PFSK-1 (cell line): ENCODE results near the gene KIN.

ENCODE experiments used
- FOXP2 ChIP-seq: optimal IDR thresholded peaks from 2 replicates; pipeline ENCODE3; 2011; ENCODE audit warnings: borderline replicate concordance, control low read depth, inconsistent platforms; ENCODE audit not compliant: insufficient read depth; ENCODE audit errors: extremely low read length, extremely low read depth
- POLR2AphosphoS5 ChIP-seq: IDR thresholded peaks from 2 replicates; pipeline ENCODE4 v1.6.1; 2012; ENCODE audit warnings: low read depth, mild to moderate bottlenecking, control low read depth, low read length, moderate library complexity
- SIN3A ChIP-seq: IDR thresholded peaks from 2 replicates; pipeline ENCODE4 v1.6.1; 2012; ENCODE audit warnings: mild to moderate bottlenecking, low read length, moderate library complexity, borderline replicate concordance; ENCODE audit not compliant: insufficient read depth
- TAF1 ChIP-seq: IDR thresholded peaks from 2 replicates; pipeline ENCODE4 v1.6.1; 2012; ENCODE audit warnings: low read length, control low read depth, borderline replicate concordance; ENCODE audit not compliant: insufficient read depth
- TF ChIP-seq, protein P1 (sequence below), 2 experiments: IDR thresholded peaks; 2 replicates each; pipeline versions ENCODE4 v1.6.1 to v1.8.0; 2011 to 2012; ENCODE audit warnings: low read depth in 2 of 2, low read length in 2 of 2, control low read depth in 1 of 2, inconsistent platforms in 1 of 2, mild to moderate bottlenecking in 1 of 2, moderate library complexity in 1 of 2; ENCODE audit not compliant: insufficient read depth in 1 of 2

DNA sequence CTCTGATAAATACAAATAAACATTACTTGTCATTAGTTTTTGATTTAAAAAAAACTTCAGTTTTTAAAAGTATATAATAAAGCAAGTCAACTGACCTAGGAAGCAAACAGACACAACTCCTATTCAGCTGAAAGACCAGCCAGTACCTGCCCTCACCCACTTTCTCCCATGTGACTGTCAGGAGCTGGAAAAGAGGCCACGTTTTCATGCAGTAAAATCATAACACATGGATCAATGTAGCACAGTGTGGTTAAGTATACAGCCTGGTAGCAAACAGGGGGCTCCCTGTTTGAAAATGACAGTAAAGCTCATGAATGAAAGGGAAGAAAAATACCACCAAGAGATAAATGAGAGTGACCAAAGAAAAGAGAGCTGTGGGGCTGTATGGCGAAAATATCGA is 21.6 kb downstream of the KIN start:
- TF ChIP-seq POLR2AphosphoS5 (no peak), SIN3A (no peak), TAF1 (no peak), FOXP2 (no peak)
- TF ChIP-seq, protein P1, sequence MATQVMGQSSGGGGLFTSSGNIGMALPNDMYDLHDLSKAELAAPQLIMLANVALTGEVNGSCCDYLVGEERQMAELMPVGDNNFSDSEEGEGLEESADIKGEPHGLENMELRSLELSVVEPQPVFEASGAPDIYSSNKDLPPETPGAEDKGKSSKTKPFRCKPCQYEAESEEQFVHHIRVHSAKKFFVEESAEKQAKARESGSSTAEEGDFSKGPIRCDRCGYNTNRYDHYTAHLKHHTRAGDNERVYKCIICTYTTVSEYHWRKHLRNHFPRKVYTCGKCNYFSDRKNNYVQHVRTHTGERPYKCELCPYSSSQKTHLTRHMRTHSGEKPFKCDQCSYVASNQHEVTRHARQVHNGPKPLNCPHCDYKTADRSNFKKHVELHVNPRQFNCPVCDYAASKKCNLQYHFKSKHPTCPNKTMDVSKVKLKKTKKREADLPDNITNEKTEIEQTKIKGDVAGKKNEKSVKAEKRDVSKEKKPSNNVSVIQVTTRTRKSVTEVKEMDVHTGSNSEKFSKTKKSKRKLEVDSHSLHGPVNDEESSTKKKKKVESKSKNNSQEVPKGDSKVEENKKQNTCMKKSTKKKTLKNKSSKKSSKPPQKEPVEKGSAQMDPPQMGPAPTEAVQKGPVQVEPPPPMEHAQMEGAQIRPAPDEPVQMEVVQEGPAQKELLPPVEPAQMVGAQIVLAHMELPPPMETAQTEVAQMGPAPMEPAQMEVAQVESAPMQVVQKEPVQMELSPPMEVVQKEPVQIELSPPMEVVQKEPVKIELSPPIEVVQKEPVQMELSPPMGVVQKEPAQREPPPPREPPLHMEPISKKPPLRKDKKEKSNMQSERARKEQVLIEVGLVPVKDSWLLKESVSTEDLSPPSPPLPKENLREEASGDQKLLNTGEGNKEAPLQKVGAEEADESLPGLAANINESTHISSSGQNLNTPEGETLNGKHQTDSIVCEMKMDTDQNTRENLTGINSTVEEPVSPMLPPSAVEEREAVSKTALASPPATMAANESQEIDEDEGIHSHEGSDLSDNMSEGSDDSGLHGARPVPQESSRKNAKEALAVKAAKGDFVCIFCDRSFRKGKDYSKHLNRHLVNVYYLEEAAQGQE (IDR thresholded peaks at IDR 0.05; ENCODE audit: insufficient read depth in 1 of 2, low read depth in 2 of 2, low read length in 2 of 2): no peak
